CD8-positive, alpha-beta memory T cell (primary cell): ENCODE data around the gene CYB5B. TPM values are rescaled to one million over a fixed set of nuclear protein-coding genes. Genes with fewer than 3 reads are reported as not detected.
A peak's percentile ranks its signal among the peaks of the same experiment; 100 is the strongest.

Experiments used
- CTCF ChIA-PET: fragments of 350-600 bp; sonication (Branson Sonifier 250); formaldehyde crosslinking; loops from one replicate; lab custom pipeline; 2021; ENCODE audit warnings: antibody characterized with exemption; lab: Charles Lee
- POLR2A ChIA-PET: fragments of 350-600 bp; sonication (Branson Sonifier 250); formaldehyde crosslinking; loops from one replicate; lab custom pipeline; 2021; ENCODE audit warnings: antibody characterized with exemption; lab: Charles Lee
- DNase-seq, 5 donors: peaks; one replicate each; pipeline versions ENCODE4 v3.0.0 to v3.0.0-alpha.2; 2020 to 2022; ENCODE audit warnings: mixed read lengths in 1 of 5
- H3K27ac ChIP-seq: one replicate; pipeline ENCODE4 v1.7.0; 2013; ENCODE audit warnings: low read depth, mild to moderate bottlenecking, low read length, moderate library complexity
- H3K27me3 ChIP-seq: 2 replicates; pipeline ENCODE4 v1.7.0; 2013; ENCODE audit warnings: low read length, mild to moderate bottlenecking; ENCODE audit not compliant: insufficient read depth, poor library complexity, severe bottlenecking
- H3K36me3 ChIP-seq: 2 replicates; pipeline ENCODE4 v1.7.0; 2013; ENCODE audit warnings: mild to moderate bottlenecking, low read length, moderate library complexity; ENCODE audit not compliant: insufficient read depth
- H3K4me1 ChIP-seq: 2 replicates; pipeline ENCODE4 v1.7.0; 2013; ENCODE audit warnings: mild to moderate bottlenecking, low read length, moderate library complexity; ENCODE audit not compliant: insufficient read depth
- H3K4me3 ChIP-seq: 2 replicates; pipeline ENCODE4 v1.7.0; 2013; ENCODE audit warnings: mild to moderate bottlenecking, low read length
- H3K9me3 ChIP-seq: 2 replicates; pipeline ENCODE4 v1.7.0; 2013; ENCODE audit warnings: mild to moderate bottlenecking, low read length
- H3K27ac Mint-ChIP-seq, 8 donors: one replicate each; pipeline ENCODE4 v1.8.0; 2020 to 2021; ENCODE audit warnings: mixed read lengths in 8 of 8, mild to moderate bottlenecking in 6 of 8, inconsistent platforms in 3 of 8, moderate library complexity in 3 of 8
- H3K27me3 Mint-ChIP-seq, 2 donors: one replicate each; pipeline ENCODE4 v1.8.0; 2020 to 2021; ENCODE audit warnings: mixed read lengths in 2 of 2, mild to moderate bottlenecking in 1 of 2, moderate library complexity in 1 of 2
- H3K36me3 Mint-ChIP-seq, 3 donors: one replicate each; pipeline ENCODE4 v1.8.0; 2020 to 2021; ENCODE audit warnings: mixed read lengths in 3 of 3, inconsistent platforms in 1 of 3, mild to moderate bottlenecking in 1 of 3
- H3K4me1 Mint-ChIP-seq, 3 donors: one replicate each; pipeline ENCODE4 v1.8.0; 2020 to 2021; ENCODE audit warnings: mixed read lengths in 3 of 3, inconsistent platforms in 1 of 3, mild to moderate bottlenecking in 1 of 3
- H3K4me3 Mint-ChIP-seq, 7 donors: one replicate each; pipeline ENCODE4 v1.8.0; 2020 to 2021; ENCODE audit warnings: mixed read lengths in 7 of 7, mild to moderate bottlenecking in 6 of 7, moderate library complexity in 4 of 7, inconsistent platforms in 2 of 7
- H3K9me3 Mint-ChIP-seq, 5 donors: one replicate each; pipeline ENCODE4 v1.8.0; 2020 to 2022; ENCODE audit warnings: mixed read lengths in 5 of 5, mild to moderate bottlenecking in 3 of 5, moderate library complexity in 2 of 5, inconsistent platforms in 1 of 5
- polyA plus RNA-seq: library from polyadenylated mRNA; unstranded; fragments of 300-500 nt; fragmentation: Illumina TruSeq; gene quantifications from one replicate; pipeline ENCODE4 v1.2.3, GENCODE V29; 2021
- total RNA-seq, 2 experiments: library from RNA; stranded (reverse); gene quantifications; one replicate each; pipeline ENCODE4 v1.2.3, GENCODE V29; 2021

CYB5B gene
- total and polyA plus RNA-seq, 3 experiments from 2014 or later = 115 to 153 (median 152) TPM

- Mint-ChIP-seq H3K9me3 (no peaks in the 10 kb centered on the region), H3K27me3 (peaks cover 0 to 9% of the 10 kb centered on the region in 2 donors), H3K36me3 (no peaks in the 10 kb centered on the region), H3K4me3 (no peak overlapping the region), H3K4me1 (no peaks in the 10 kb centered on the region), H3K27ac (peak overlapping the region in 1 of 8 donors; percentile 2)
- Histone ChIP-seq H3K4me3 (no peak overlapping the region), H3K27me3 (no peaks in the 10 kb centered on the region), H3K27ac (no peak overlapping the region), H3K9me3 (no peaks in the 10 kb centered on the region), H3K36me3 (no peaks in the 10 kb centered on the region), H3K4me1 (no peaks in the 10 kb centered on the region)
- POLR2A ChIA-PET = no interaction called here
- DNase-seq = no peak
- CTCF ChIA-PET = no interaction called here
These were observed 59.2 kb downstream of the CYB5B start for GRCh38 chr16:69483611-69484010.

GRCh38 chr16:69485361-69485760, 60.9 kb downstream of the CYB5B start:
- no peaks in the 10 kb centered on the region for H3K36me3 Mint-ChIP-seq
- CTCF ChIA-PET = no interaction called here
- H3K27ac Mint-ChIP-seq = no peak overlapping the region
- Histone ChIP-seq H3K36me3 (no peaks in the 10 kb centered on the region), H3K4me1 (no peaks in the 10 kb centered on the region), H3K27me3 (no peaks in the 10 kb centered on the region), H3K4me3 (no peak overlapping the region), H3K27ac (no peak overlapping the region), H3K9me3 (no peaks in the 10 kb centered on the region)
- H3K27me3 Mint-ChIP-seq = peaks cover 0 to 9% of the 10 kb centered on the region in 2 donors
- no peaks in the 10 kb centered on the region for H3K4me1 Mint-ChIP-seq
- no peaks in the 10 kb centered on the region for H3K9me3 Mint-ChIP-seq
- POLR2A ChIA-PET = no interaction called here
- DNase-seq = no peak
- no peak overlapping the region for H3K4me3 Mint-ChIP-seq

GRCh38 chr16:69485816-69486215, 61.4 kb downstream of the CYB5B start:
- no peak for DNase-seq
- Histone ChIP-seq H3K27ac (no peak overlapping the region), H3K9me3 (no peaks in the 10 kb centered on the region), H3K4me1 (no peaks in the 10 kb centered on the region), H3K27me3 (no peaks in the 10 kb centered on the region), H3K4me3 (no peak overlapping the region), H3K36me3 (no peaks in the 10 kb centered on the region)
- ChIA-PET CTCF (no interaction called here), POLR2A (no interaction called here)
- Mint-ChIP-seq H3K36me3 (no peaks in the 10 kb centered on the region), H3K9me3 (no peaks in the 10 kb centered on the region), H3K4me3 (no peak overlapping the region), H3K4me1 (no peaks in the 10 kb centered on the region), H3K27me3 (peaks cover 0 to 9% of the 10 kb centered on the region in 2 donors), H3K27ac (no peak overlapping the region)

GRCh38 chr16:69486272-69486671, 61.9 kb downstream of the CYB5B start:
- H3K27me3 ChIP-seq = no peaks in the 10 kb centered on the region
- H3K36me3 Mint-ChIP-seq = no peaks in the 10 kb centered on the region
- ChIA-PET CTCF (no interaction called here), POLR2A (no interaction called here)
- H3K4me1 Mint-ChIP-seq = no peaks in the 10 kb centered on the region
- no peak overlapping the region for H3K4me3 ChIP-seq
- H3K27ac ChIP-seq = no peak overlapping the region
- H3K27me3 Mint-ChIP-seq = peaks cover 0 to 9% of the 10 kb centered on the region in 2 donors
- H3K9me3 Mint-ChIP-seq = no peaks in the 10 kb centered on the region
- peak overlapping the region in 1 of 8 donors; percentile 68 for H3K27ac Mint-ChIP-seq
- H3K4me1 ChIP-seq = no peaks in the 10 kb centered on the region
- no peaks in the 10 kb centered on the region for H3K9me3 ChIP-seq
- no peaks in the 10 kb centered on the region for H3K36me3 ChIP-seq
- DNase-seq = no peak
- no peak overlapping the region for H3K4me3 Mint-ChIP-seq

GRCh38 chr16:69486724-69487123, 62.3 kb downstream of the CYB5B start:
- no peak for DNase-seq
- Histone ChIP-seq H3K27me3 (no peaks in the 10 kb centered on the region), H3K4me1 (no peaks in the 10 kb centered on the region), H3K9me3 (no peaks in the 10 kb centered on the region), H3K4me3 (no peak overlapping the region), H3K27ac (no peak overlapping the region), H3K36me3 (no peaks in the 10 kb centered on the region)
- H3K27me3 Mint-ChIP-seq = peaks cover 0 to 9% of the 10 kb centered on the region in 2 donors
- no peaks in the 10 kb centered on the region for H3K4me1 Mint-ChIP-seq
- H3K27ac Mint-ChIP-seq = no peak overlapping the region
- H3K36me3 Mint-ChIP-seq = no peaks in the 10 kb centered on the region
- ChIA-PET POLR2A (no interaction called here), CTCF (no interaction called here)
- H3K9me3 Mint-ChIP-seq = no peaks in the 10 kb centered on the region
- H3K4me3 Mint-ChIP-seq = no peak overlapping the region

GRCh38 chr16:69490707-69491324, 66.4 kb downstream of the CYB5B start:
- no peak overlapping the region for H3K27ac Mint-ChIP-seq
- no peaks in the 10 kb centered on the region for H3K36me3 Mint-ChIP-seq

GRCh38 chr16:69494991-69495392, 70.6 kb downstream of the CYB5B start:
- Histone ChIP-seq H3K4me3 (no peak overlapping the region), H3K27me3 (no peaks in the 10 kb centered on the region), H3K4me1 (no peaks in the 10 kb centered on the region), H3K9me3 (no peaks in the 10 kb centered on the region), H3K36me3 (no peaks in the 10 kb centered on the region), H3K27ac (no peak overlapping the region)
- Mint-ChIP-seq H3K4me1 (no peaks in the 10 kb centered on the region), H3K9me3 (no peaks in the 10 kb centered on the region), H3K27me3 (no peaks in the 10 kb centered on the region), H3K27ac (no peak overlapping the region), H3K36me3 (no peaks in the 10 kb centered on the region), H3K4me3 (no peak overlapping the region)
- POLR2A ChIA-PET = no interaction called here
- CTCF ChIA-PET = interaction anchor here (1.1 kb wide), 1 partner anchor 36 kb away, joined by 3 read pairs; no protein-coding TSS in a partner anchor
- DNase-seq = peak in 2 of 5 donors; percentile 17 to 22

More at GRCh38 chr16:69490707-69491324, 66.4 kb downstream of the CYB5B start:
- Histone ChIP-seq H3K27me3 (no peaks in the 10 kb centered on the region), H3K9me3 (no peaks in the 10 kb centered on the region), H3K4me3 (no peak overlapping the region), H3K36me3 (no peaks in the 10 kb centered on the region), H3K4me1 (no peaks in the 10 kb centered on the region), H3K27ac (no peak overlapping the region)
- ChIA-PET CTCF (no interaction called here), POLR2A (no interaction called here)
- H3K9me3 Mint-ChIP-seq = no peaks in the 10 kb centered on the region
- peaks cover 0 to 5% of the 10 kb centered on the region in 2 donors for H3K27me3 Mint-ChIP-seq
- H3K4me1 Mint-ChIP-seq = no peaks in the 10 kb centered on the region
- no peak overlapping the region for H3K4me3 Mint-ChIP-seq
- DNase-seq = no peak

GRCh38 chr16:69495821-69496220, 71.4 kb downstream of the CYB5B start:
- DNase-seq = no peak
- CTCF ChIA-PET = no interaction called here
- Histone ChIP-seq H3K4me1 (no peaks in the 10 kb centered on the region), H3K36me3 (no peaks in the 10 kb centered on the region), H3K4me3 (no peak overlapping the region), H3K27ac (no peak overlapping the region), H3K27me3 (no peaks in the 10 kb centered on the region), H3K9me3 (no peaks in the 10 kb centered on the region)
- Mint-ChIP-seq H3K9me3 (no peaks in the 10 kb centered on the region), H3K36me3 (no peaks in the 10 kb centered on the region), H3K4me1 (no peaks in the 10 kb centered on the region), H3K27me3 (peaks cover 0 to 2% of the 10 kb centered on the region in 2 donors), H3K4me3 (no peak overlapping the region), H3K27ac (peak overlapping the region in 1 of 8 donors; percentile 41)
- POLR2A ChIA-PET = no interaction called here
